NT2/D1 (cell line): ENCODE measurements around the gene PPIL1.

Experiments used
- SUZ12 ChIP-seq: IDR thresholded peaks from 2 replicates; pipeline ENCODE4 v1.6.1; 2011; ENCODE audit not compliant: insufficient read length, insufficient read depth; ENCODE audit errors: extremely low read depth
- ZNF274 ChIP-seq: IDR thresholded peaks from 2 replicates; pipeline ENCODE4 v1.6.1; 2011; ENCODE audit warnings: mild to moderate bottlenecking, low read depth, low read length

DNA sequence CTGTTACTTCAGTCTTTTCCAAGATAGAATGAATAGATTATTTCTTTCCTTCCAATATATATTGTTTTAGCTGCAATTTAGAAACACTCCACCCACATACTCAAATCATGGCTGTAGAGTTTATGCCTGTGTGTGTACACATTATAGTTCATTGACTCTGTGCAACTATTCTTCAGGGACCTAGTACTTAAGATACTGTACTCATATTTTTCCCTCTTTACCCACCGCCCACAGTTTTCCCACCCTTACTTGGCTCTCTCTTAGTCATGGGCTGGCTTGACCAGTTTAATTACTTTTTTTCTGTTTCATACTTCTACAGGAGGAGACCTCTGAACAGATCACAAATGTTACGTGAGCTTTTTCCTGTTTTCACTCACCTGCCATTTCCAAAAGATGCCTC is 41.5 kb upstream of the PPIL1 start:
- TF ChIP-seq SUZ12 (no peak), ZNF274 (no peak)
